Measurements from ENCODE around the gene NAXE. TPM values are rescaled to one million over a fixed set of nuclear protein-coding genes. Genes with fewer than 3 reads are reported as not detected.
"Not testable (repeated sequence)": the region's sequence is repeated elsewhere in the genome, so short reads cannot be mapped to it uniquely, and the experiment has no call there.

Gene NAXE
- total RNA-seq, 1 experiment from 2014 or later: 106 TPM

- no peak for DNase-seq (ENCODE audit: low read depth)
Measured at GRCh38 chr1:156592910-156593660, 1.5 kb downstream of the NAXE start.

GRCh38 chr1:156593661-156593989, 2.0 kb downstream of the NAXE start:
- no peak for DNase-seq (ENCODE audit: low read depth)

GRCh38 chr1:156594190-156594589, 2.6 kb downstream of the NAXE start:
- no peak for DNase-seq (ENCODE audit: low read depth)

- DNase-seq (ENCODE audit: low read depth): no peak
Measured at GRCh38 chr1:156595016-156595415, 3.4 kb downstream of the NAXE start.

- DNase-seq (ENCODE audit: low read depth): no peak
Measured at GRCh38 chr1:156596426-156596825, 4.8 kb downstream of the NAXE start.

GRCh38 chr1:156598125-156598524, 6.5 kb downstream of the NAXE start:
- DNase-seq (ENCODE audit: low read depth): no peak

GRCh38 chr1:156598731-156599432, 7.3 kb downstream of the NAXE start:
- no peak for DNase-seq (ENCODE audit: low read depth)

GRCh38 chr1:156599811-156600210, 8.2 kb downstream of the NAXE start:
- peak; percentile 46 for DNase-seq (ENCODE audit: low read depth)

GRCh38 chr1:156600733-156601121, 9.2 kb downstream of the NAXE start:
- no peak for DNase-seq (ENCODE audit: low read depth)

- DNase-seq (ENCODE audit: low read depth): peak; percentile 87
Measured at GRCh38 chr1:156601122-156601830, 9.7 kb downstream of the NAXE start, which contains the start of gene GPATCH4. TSS of gene GPATCH4 (minus strand) at chr1:156601479.

GRCh38 chr1:156601892-156602291, 10.3 kb downstream of the NAXE start:
- no peak for DNase-seq (ENCODE audit: low read depth)

GRCh38 chr1:156602557-156602993, 11.0 kb downstream of the NAXE start:
- DNase-seq (ENCODE audit: low read depth): no peak

- DNase-seq (ENCODE audit: low read depth): not testable (repeated sequence)
Measured at GRCh38 chr1:156607344-156607743, 15.8 kb downstream of the NAXE start.

GRCh38 chr1:156608036-156608674, 16.6 kb downstream of the NAXE start:
- peak; percentile 68 for DNase-seq (ENCODE audit: low read depth)

- DNase-seq (ENCODE audit: low read depth): no peak
Measured at GRCh38 chr1:156608981-156609380, 17.4 kb downstream of the NAXE start.

GRCh38 chr1:156610072-156610471, 18.5 kb downstream of the NAXE start:
- DNase-seq (ENCODE audit: low read depth): not testable (repeated sequence)

- DNase-seq (ENCODE audit: low read depth): no peak
Measured at GRCh38 chr1:156612666-156613065, 21.1 kb downstream of the NAXE start.

GRCh38 chr1:156615946-156616345, 24.4 kb downstream of the NAXE start:
- DNase-seq (ENCODE audit: low read depth): no peak

- no peak for DNase-seq (ENCODE audit: low read depth)
Measured at GRCh38 chr1:156616463-156616862, 24.9 kb downstream of the NAXE start.

- no peak for DNase-seq (ENCODE audit: low read depth)
Measured at GRCh38 chr1:156618853-156619581, 27.4 kb downstream of the NAXE start, which contains the start of gene HAPLN2. TSS of gene HAPLN2 (plus strand) at chr1:156619415. CDS start at chr1:156623491, 4,076 bp downstream.

GRCh38 chr1:156619582-156619955, 28.0 kb downstream of the NAXE start:
- DNase-seq (ENCODE audit: low read depth): no peak
